ENCODE results near the gene CAPN14.
"Not testable (repeated sequence)": the region's sequence is repeated elsewhere in the genome, so short reads cannot be mapped to it uniquely, and the experiment has no call there.

CAPN14 gene

DNA sequence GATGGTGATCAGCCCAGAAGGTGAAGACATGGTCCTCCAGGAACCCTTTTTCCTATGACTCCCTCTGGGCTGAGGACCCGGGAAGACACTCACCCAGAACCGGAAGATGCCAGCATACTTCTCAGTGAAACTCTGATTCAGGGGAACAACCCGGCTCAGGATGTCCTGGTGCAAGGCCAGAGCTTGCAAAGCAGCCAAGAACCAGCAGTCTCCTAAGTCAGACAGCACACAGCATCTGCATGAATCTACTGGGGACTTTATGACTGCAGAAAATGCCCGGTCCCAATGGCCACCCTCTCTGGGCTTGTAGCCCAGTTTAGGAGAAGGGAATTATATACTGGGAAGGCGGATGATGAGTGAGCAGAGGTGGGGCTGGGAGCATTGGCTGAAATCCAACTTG lies 15.3 kb downstream of the CAPN14 start:
- Mint-ChIP-seq H3K4me1 (ENCODE audit: low read depth) (no peaks in the 10 kb centered on the region), H3K36me3 (ENCODE audit: low read depth) (no peaks in the 10 kb centered on the region), H3K4me3 (no peak overlapping the region), H3K27me3 (no peaks in the 10 kb centered on the region), H3K9me3 (peaks cover 5% of the 10 kb centered on the region), H3K27ac (no peak overlapping the region)

DNA sequence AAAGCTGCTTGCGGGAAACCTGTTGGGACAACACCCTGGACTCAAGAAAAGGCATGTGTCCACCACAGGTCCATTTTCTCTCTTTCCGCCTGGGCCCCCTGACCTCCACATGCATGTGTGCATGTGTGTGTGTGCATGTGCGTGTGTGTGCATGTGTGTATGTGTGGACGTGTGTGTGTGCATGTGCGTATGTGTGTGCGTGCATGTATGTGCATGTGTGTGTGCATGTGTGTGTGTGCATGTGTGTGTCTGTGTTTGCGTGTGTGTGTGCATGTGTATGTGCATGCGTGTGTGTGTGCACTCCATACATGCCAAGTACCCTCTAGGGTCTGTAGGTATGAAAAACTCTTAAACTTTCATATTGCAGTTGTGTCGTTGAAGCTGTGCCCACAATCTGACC lies 16.3 kb downstream of the CAPN14 start:
- H3K4me3 Mint-ChIP-seq: no peak overlapping the region

DNA sequence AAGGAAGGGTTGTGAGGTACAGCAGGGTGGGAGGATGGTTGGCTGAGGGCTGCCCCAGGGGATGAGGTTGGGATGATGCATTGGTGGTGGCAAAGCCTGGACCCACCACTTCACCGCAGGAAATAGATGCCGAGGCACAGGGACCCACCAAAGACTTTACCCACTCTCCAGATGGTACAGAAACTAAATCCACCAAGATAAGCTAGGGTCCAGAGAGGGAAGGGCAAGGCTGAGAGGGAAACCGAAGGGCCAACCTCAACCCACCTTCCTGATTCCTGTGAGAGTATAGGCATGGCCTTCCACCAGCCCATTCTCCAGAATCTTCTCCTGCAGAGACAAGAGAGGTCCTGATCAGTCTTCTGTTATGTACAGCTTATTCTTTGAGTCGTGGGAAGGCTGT lies 18.1 kb downstream of the CAPN14 start:
- Mint-ChIP-seq H3K4me1 (ENCODE audit: low read depth) (no peaks in the 10 kb centered on the region), H3K36me3 (ENCODE audit: low read depth) (no peaks in the 10 kb centered on the region), H3K4me3 (no peak overlapping the region), H3K9me3 (peaks cover 5% of the 10 kb centered on the region), H3K27me3 (no peaks in the 10 kb centered on the region), H3K27ac (no peak overlapping the region)

More for the DNA sequence above, 16.3 kb downstream of the CAPN14 start:
- Mint-ChIP-seq H3K9me3 (peaks cover 5% of the 10 kb centered on the region), H3K27me3 (no peaks in the 10 kb centered on the region), H3K4me1 (ENCODE audit: low read depth) (no peaks in the 10 kb centered on the region), H3K27ac (no peak overlapping the region), H3K36me3 (ENCODE audit: low read depth) (no peaks in the 10 kb centered on the region)

DNA sequence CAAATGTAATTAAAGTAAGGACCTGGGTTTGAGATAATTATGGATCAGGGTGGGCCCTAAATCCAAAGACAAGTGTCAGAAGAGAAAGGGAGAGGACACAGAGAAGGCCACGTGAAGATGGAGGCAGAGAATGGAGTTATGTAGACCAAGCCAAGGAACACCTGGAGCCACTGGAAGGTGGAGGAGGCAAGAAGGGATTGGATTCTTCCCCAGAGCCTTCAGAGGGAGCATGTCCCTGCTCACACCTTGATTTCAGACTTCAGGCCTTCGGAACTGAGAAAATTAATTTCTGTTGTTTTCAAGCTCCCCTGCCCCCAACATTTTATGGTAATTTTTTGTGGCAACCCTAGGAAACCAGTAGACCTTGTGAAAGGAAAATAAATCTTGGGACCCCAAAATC lies 19.6 kb downstream of the CAPN14 start:
- Mint-ChIP-seq H3K27ac (no peak overlapping the region), H3K27me3 (no peaks in the 10 kb centered on the region), H3K9me3 (peaks cover 5% of the 10 kb centered on the region), H3K4me3 (no peak overlapping the region), H3K36me3 (ENCODE audit: low read depth) (no peaks in the 10 kb centered on the region), H3K4me1 (ENCODE audit: low read depth) (no peaks in the 10 kb centered on the region)

DNA sequence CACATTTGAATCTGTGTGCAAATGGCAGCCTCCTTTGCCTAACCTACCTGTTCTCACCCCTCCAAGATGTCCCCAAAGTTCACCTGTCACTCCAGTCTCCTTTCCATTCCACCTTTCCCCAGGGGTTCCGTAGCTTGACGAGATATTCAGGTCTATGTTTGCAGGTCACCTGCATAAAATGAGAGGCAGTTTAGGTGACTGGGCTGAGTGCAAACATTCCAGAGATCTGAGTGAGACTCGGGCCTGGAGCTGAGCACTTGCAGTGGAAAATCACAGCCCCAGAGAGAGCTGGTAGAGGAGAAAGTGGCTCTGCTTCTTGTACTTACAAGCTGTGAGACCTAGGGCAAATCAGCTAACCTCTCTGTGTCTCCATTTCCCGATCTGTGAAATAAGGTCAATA lies 20.1 kb downstream of the CAPN14 start:
- Mint-ChIP-seq H3K4me3 (no peak overlapping the region), H3K36me3 (ENCODE audit: low read depth) (no peaks in the 10 kb centered on the region), H3K27me3 (no peaks in the 10 kb centered on the region), H3K9me3 (peaks cover 5% of the 10 kb centered on the region), H3K27ac (no peak overlapping the region), H3K4me1 (ENCODE audit: low read depth) (no peaks in the 10 kb centered on the region)

DNA sequence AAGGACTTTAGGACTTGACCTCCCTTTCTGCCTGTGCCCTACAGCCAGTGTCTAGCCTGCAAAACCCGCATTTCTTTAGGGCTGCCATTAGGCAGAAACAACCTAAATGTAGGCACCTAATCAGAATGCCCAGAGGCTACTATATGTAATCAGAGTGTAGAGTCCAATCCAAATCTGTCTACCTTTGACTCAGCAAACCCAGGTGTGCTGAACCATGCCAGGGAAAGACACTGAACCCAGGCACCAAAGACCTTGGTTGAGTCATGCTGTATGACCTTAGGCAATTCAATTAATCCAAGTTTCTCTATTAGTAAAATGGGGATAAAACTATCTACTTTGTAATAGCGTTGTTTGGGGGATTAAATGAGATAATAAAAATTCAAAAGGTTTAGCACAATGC lies 20.7 kb downstream of the CAPN14 start:
- no peak overlapping the region for H3K27ac Mint-ChIP-seq
- no peaks in the 10 kb centered on the region for H3K36me3 Mint-ChIP-seq (ENCODE audit: low read depth)
- no peaks in the 10 kb centered on the region for H3K27me3 Mint-ChIP-seq
- H3K9me3 Mint-ChIP-seq: peaks cover 5% of the 10 kb centered on the region
- H3K4me1 Mint-ChIP-seq (ENCODE audit: low read depth): no peaks in the 10 kb centered on the region
- no peak overlapping the region for H3K4me3 Mint-ChIP-seq

DNA sequence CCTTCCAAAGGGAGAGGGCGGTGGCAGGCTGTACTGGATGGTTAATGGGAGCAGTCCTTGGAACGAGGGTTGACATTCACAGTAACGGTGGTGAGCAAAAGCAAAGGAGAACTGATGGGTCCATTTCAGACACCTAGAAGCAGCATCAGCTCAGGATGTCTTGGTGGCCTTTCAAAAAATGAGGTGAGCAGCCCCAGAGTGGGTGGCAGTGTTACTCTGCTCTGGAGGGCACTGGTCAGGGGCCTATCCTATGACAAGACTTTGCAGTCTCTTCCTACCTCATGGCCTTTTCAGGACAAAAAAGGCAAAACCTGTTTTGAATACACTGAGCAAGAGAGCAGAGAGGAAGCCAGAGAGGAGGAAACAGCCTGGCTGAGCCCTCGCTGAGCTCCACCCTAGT lies 23.5 kb downstream of the CAPN14 start:
- Mint-ChIP-seq H3K36me3 (ENCODE audit: low read depth) (no peaks in the 10 kb centered on the region), H3K27me3 (no peaks in the 10 kb centered on the region), H3K4me1 (ENCODE audit: low read depth) (no peaks in the 10 kb centered on the region), H3K4me3 (no peak overlapping the region), H3K9me3 (peaks cover 2% of the 10 kb centered on the region), H3K27ac (no peak overlapping the region)

DNA sequence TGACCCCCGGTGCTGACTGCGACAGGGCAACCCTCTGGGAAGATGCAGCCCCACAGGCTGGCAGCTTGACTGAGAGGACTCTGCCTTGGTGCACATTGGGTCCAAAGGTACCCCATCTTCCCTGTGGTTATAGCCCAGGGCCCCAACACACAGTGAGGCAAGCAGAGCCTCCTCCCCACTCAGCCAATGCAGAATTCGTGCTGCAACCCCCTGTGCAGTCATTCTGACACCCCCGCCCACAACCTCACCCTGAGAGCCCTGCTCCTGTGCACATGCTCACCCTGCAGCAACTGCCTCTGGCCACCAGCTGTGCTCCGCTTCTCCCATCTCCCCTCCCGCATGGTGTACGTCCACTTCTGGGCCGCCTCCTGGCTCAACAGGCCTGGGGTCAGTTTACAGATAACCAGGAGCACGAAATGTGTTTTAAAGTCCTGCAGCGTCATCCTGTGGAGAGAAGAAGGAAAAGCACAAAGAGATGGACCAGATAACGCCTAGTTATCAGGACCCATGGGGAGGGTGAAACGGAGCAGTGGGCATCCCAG lies 24.4 kb downstream of the CAPN14 start:
- Mint-ChIP-seq H3K27me3 (no peaks in the 10 kb centered on the region), H3K27ac (no peak overlapping the region), H3K36me3 (ENCODE audit: low read depth) (no peaks in the 10 kb centered on the region), H3K9me3 (no peaks in the 10 kb centered on the region), H3K4me1 (ENCODE audit: low read depth) (no peaks in the 10 kb centered on the region), H3K4me3 (no peak overlapping the region)

DNA sequence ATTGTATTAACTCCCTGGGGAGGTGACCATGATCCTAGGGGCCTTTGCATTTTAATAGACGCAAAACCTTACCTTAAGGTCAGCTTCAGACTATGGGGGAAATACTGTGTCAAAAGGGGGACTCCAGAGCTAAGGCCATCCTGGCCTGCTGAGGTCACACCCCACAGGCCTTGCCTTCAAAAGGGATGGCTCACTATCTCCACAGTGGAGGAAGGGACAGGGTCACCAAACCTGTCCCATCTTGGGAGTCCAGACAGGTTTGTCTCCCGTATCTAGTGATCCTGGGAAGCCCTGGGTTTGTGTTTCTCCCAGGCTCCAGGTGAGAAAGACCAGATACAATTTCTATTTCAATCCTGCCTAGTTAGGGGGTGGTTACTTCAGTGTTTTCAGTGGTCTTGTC lies 24.9 kb downstream of the CAPN14 start:
- H3K27ac Mint-ChIP-seq: no peak overlapping the region
- H3K9me3 Mint-ChIP-seq: no peaks in the 10 kb centered on the region
- H3K27me3 Mint-ChIP-seq: no peaks in the 10 kb centered on the region
- H3K4me3 Mint-ChIP-seq: no peak overlapping the region
- H3K4me1 Mint-ChIP-seq (ENCODE audit: low read depth): no peaks in the 10 kb centered on the region
- H3K36me3 Mint-ChIP-seq (ENCODE audit: low read depth): no peaks in the 10 kb centered on the region

DNA sequence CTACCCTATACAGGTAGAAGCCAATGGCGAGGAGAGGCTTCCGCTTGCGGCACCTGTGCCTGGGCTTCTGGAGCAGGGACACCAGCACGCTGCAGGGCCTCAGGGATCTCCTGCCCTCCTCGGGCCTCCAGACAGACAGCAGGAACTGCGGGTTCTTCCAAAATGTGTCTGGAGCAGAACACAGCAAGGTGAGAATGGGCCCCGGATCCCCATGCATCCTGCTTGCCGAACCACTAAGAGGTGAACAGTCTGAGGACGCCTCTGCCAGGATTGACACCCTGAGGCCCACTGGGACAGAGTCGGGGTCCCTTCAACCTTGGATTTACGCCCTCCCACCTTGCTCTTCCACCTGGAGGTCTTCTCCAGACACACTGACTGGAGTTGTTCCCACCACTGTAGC lies 25.4 kb downstream of the CAPN14 start:
- H3K4me3 Mint-ChIP-seq: no peak overlapping the region
- H3K27ac Mint-ChIP-seq: no peak overlapping the region
- no peaks in the 10 kb centered on the region for H3K9me3 Mint-ChIP-seq
- no peaks in the 10 kb centered on the region for H3K27me3 Mint-ChIP-seq
- no peaks in the 10 kb centered on the region for H3K4me1 Mint-ChIP-seq (ENCODE audit: low read depth)
- H3K36me3 Mint-ChIP-seq (ENCODE audit: low read depth): no peaks in the 10 kb centered on the region

DNA sequence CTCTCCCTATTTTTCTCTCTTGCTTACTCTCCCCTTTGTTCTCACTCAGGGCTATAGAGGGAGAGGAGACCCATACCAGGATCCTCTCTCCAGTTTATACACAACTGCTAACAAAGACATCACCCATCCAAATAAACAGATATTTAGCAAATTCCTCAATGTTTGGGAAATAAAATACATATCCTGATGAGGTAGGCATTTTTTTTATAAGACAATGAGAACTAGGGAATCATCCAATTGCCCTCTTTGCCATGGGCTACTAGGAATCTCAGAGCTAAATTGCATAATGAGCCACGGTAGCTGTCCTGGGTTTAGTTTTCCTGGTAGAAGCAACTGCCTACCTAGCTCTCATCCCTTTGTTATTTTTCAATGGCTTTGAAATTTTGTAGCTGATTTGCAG lies 27.1 kb downstream of the CAPN14 start:
- H3K27ac Mint-ChIP-seq: no peak overlapping the region
- H3K36me3 Mint-ChIP-seq (ENCODE audit: low read depth): no peaks in the 10 kb centered on the region
- H3K27me3 Mint-ChIP-seq: no peaks in the 10 kb centered on the region
- no peaks in the 10 kb centered on the region for H3K4me1 Mint-ChIP-seq (ENCODE audit: low read depth)
- no peak overlapping the region for H3K4me3 Mint-ChIP-seq
- no peaks in the 10 kb centered on the region for H3K9me3 Mint-ChIP-seq

DNA sequence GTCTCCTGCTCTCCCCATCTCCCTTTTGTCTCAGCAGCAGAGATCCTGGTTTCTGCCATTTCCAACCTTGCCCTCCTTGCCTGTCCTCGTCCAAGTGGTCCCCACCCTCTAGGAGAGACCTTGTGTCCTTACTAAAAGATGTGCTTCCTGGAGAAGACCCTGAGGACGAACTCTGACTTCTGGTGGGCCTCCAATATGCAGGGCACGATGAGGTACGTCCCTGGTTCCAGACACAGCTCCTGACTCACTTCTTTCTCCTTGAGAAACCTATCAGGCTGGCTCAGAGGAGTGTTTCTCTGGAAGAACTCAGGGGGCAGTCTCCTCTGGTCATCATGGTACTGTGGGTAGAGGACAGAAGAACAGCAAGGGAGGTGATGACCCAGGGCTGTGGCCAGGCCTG lies 28.2 kb downstream of the CAPN14 start:
- no peak overlapping the region for H3K27ac Mint-ChIP-seq
- H3K9me3 Mint-ChIP-seq: no peaks in the 10 kb centered on the region
- no peaks in the 10 kb centered on the region for H3K36me3 Mint-ChIP-seq (ENCODE audit: low read depth)
- H3K27me3 Mint-ChIP-seq: no peaks in the 10 kb centered on the region
- H3K4me1 Mint-ChIP-seq (ENCODE audit: low read depth): no peaks in the 10 kb centered on the region
- H3K4me3 Mint-ChIP-seq: no peak overlapping the region

DNA sequence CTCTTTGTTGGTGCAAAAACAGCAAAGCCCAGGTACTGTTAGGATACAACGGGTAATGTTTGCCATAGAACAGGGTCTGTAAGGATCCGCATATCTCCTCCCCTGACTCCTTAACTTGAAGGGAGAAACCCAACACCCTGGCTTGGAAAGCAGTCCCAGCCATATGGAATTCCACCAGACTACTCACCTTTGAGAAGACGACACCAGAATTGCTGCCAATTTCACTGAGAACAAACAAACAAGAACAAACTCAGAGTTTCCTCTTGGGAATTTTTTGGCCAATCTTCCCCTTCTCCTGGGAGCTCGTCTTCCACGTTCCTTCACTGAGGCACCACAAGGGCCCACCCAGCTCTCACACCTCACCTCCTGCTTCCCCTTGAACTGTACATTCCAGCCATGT lies 29.2 kb downstream of the CAPN14 start:
- no peaks in the 10 kb centered on the region for H3K27me3 Mint-ChIP-seq
- no peak overlapping the region for H3K4me3 Mint-ChIP-seq
- H3K36me3 Mint-ChIP-seq (ENCODE audit: low read depth): no peaks in the 10 kb centered on the region
- H3K27ac Mint-ChIP-seq: no peak overlapping the region
- no peaks in the 10 kb centered on the region for H3K9me3 Mint-ChIP-seq
- H3K4me1 Mint-ChIP-seq (ENCODE audit: low read depth): no peaks in the 10 kb centered on the region

DNA sequence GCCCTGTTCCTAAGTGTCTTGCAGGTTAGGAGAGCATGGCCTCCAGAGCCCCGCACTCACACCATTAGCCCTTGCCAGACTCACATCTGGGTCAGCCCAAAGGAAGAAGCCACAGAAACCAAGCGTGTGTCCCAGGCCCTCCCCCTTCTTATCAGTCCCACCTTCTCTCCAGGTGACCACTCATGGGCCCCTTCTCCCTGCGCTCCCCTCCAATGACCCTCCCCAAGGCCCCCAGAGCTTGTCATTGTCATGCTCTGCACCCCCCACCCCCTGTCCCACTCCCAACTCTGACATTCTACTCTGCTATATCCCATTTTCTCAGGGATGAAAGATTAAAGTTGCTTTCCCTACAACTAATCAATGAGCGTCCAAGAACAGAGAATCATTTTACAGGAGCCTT lies 30.1 kb downstream of the CAPN14 start:
- H3K4me3 Mint-ChIP-seq: no peak overlapping the region
- no peaks in the 10 kb centered on the region for H3K4me1 Mint-ChIP-seq (ENCODE audit: low read depth)

DNA sequence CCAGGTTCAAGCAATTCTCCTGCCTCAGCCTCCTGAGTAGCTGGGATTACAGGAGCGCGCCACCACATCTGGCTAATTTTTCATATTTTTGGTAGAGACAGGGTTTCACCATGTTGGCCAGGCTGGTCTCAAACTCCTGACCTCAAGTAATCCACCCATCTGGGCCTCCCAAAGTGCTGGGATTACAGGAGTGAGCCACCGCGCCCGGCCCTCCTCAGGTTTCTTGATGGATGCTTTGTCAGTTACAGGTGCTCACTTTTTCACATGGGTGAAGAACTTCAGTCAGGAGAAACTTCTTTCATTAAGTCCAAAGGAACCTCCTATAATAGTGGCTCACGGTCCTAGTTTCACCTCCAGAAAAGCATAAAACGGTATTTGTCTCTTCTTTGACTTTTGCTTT lies 33.3 kb downstream of the CAPN14 start:
- H3K9me3 Mint-ChIP-seq; H3K27ac Mint-ChIP-seq; H3K27me3 Mint-ChIP-seq; H3K4me1 Mint-ChIP-seq (ENCODE audit: low read depth); H3K4me3 Mint-ChIP-seq; H3K36me3 Mint-ChIP-seq (ENCODE audit: low read depth): not testable (repeated sequence)

More for the DNA sequence above, 30.1 kb downstream of the CAPN14 start:
- Mint-ChIP-seq H3K9me3 (no peaks in the 10 kb centered on the region), H3K36me3 (ENCODE audit: low read depth) (no peaks in the 10 kb centered on the region), H3K27ac (no peak overlapping the region), H3K27me3 (no peaks in the 10 kb centered on the region)

DNA sequence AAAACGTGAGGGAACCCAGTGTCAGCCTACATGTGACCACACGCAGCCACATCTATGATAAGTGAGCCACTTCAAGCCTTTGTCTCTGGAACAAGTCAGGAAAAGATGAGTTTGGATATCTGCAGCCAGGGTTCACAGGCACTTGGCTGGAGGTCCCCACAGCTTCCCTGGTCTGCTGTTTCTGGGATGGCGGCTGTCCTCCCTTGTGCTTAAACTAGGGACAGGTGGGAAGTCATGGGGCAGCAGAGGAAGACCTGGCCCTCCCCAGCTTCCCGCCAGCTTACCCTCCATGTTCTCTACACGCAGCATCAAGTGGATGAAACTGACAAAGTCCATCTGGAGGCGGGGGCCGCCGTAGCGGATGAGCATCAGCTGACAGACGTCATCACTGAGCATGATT lies 40.6 kb downstream of the CAPN14 start:
- H3K9me3 Mint-ChIP-seq: no peaks in the 10 kb centered on the region

More for the DNA sequence above, 40.6 kb downstream of the CAPN14 start:
- Mint-ChIP-seq H3K4me1 (ENCODE audit: low read depth) (no peaks in the 10 kb centered on the region), H3K4me3 (no peak overlapping the region), H3K27ac (no peak overlapping the region), H3K36me3 (ENCODE audit: low read depth) (no peaks in the 10 kb centered on the region), H3K27me3 (no peaks in the 10 kb centered on the region)
